Left ventricle myocardium inferior (tissue), 1 donor: ENCODE data around the gene SLC9B1. TPM values are rescaled to one million over a fixed set of nuclear protein-coding genes. Genes with fewer than 3 reads are reported as not detected.
A peak's percentile ranks its signal among the peaks of the same experiment; 100 is the strongest.
"Not testable (repeated sequence)": the region's sequence is repeated elsewhere in the genome, so short reads cannot be mapped to it uniquely, and the experiment has no call there.

ENCODE experiments used
- DNase-seq: peaks from one replicate; pipeline ENCODE4 v3.0.0-alpha.2; 2020
- H3K27ac ChIP-seq: fragments of 200-600 bp; replicated peaks from 2 replicates; pipeline ENCODE4 v1.8.0; 2021
- H3K27me3 ChIP-seq: fragments of 200-600 bp; 2 replicates; pipeline ENCODE4 v1.8.0; 2021; ENCODE audit warnings: low read depth
- H3K36me3 ChIP-seq: fragments of 200-600 bp; 2 replicates; pipeline ENCODE4 v1.8.0; 2021
- H3K4me1 ChIP-seq: fragments of 200-600 bp; 2 replicates; pipeline ENCODE4 v1.8.0; 2021
- H3K4me3 ChIP-seq: fragments of 200-600 bp; 2 replicates; pipeline ENCODE4 v1.8.0; 2021; ENCODE audit warnings: mild to moderate bottlenecking, moderate library complexity
- H3K9me3 ChIP-seq: fragments of 200-600 bp; replicated peaks from 2 replicates; pipeline ENCODE4 v1.8.0; 2021
- CTCF ChIP-seq: fragments of 200-600 bp; IDR thresholded peaks from 2 replicates; pipeline ENCODE4 v1.8.0; 2021; ENCODE audit warnings: antibody characterized with exemption, mild to moderate bottlenecking, borderline replicate concordance
- intact Hi-C: fragments of 100-400 bp; cut with micrococcal nuclease; formaldehyde crosslinking; loops from one replicate; pipeline ENCODE4 v1.11.0; 2022
- total RNA-seq: library from RNA; stranded (reverse); fragmentation: NEBNext Ultra II Directional; extraction: Animal tissue kit (Norgen Biotek cat#: 25700); gene quantifications from one replicate; pipeline ENCODE4 v1.2.1, GENCODE V29; 2021
- donor health status: DM: no; HTN: yes; CAD: no; lungs with severe emphysema.

SLC9B1 gene
- total RNA-seq, 1 donor from 2014 or later: 0.55 TPM

- peak overlapping the region; percentile 83 for H3K4me3 ChIP-seq
- H3K27me3 ChIP-seq: no peaks in the 10 kb centered on the region
- H3K9me3 ChIP-seq: no peaks in the 10 kb centered on the region
- intact Hi-C loops: no loop called here
- H3K27ac ChIP-seq: peak overlapping the region; percentile 97
- no peak for TF ChIP-seq CTCF
- DNase-seq: no peak
- H3K4me1 ChIP-seq: peaks cover 41% of the 10 kb centered on the region
- H3K36me3 ChIP-seq: peaks cover 3% of the 10 kb centered on the region
Observed at GRCh38 chr4:102869569-102870197, 149.8 kb downstream of the SLC9B1 start.

GRCh38 chr4:102868781-102869568 lies 150.5 kb downstream of the SLC9B1 start, which contains the start of gene CISD2:
Gene CISD2 (plus strand): TSS chr4:102868992. CDS start chr4:102869085, 93 bp downstream.
- Histone ChIP-seq H3K27ac (peak within 1 kb of the TSS; percentile 97), H3K4me3 (peak within 1 kb of the TSS; percentile 83), H3K27me3 (no peaks in the 10 kb centered on the region), H3K9me3 (no peaks in the 10 kb centered on the region), H3K36me3 (no peaks in the 10 kb centered on the region), H3K4me1 (peaks cover 41% of the 10 kb centered on the region)
- DNase-seq: peak; percentile 92
- intact Hi-C loops: no loop called here
- TF ChIP-seq CTCF: peak; percentile 17

- intact Hi-C loops: no loop called here
- Histone ChIP-seq H3K27me3 (no peaks in the 10 kb centered on the region), H3K36me3 (no peaks in the 10 kb centered on the region), H3K27ac (peak overlapping the region; percentile 97), H3K4me3 (peak overlapping the region; percentile 83), H3K9me3 (no peaks in the 10 kb centered on the region), H3K4me1 (peaks cover 41% of the 10 kb centered on the region)
- no peak for TF ChIP-seq CTCF
- peak; percentile 28 for DNase-seq
Observed at GRCh38 chr4:102868153-102868780, 151.2 kb downstream of the SLC9B1 start.

- no peaks in the 10 kb centered on the region for H3K36me3 ChIP-seq
- H3K27me3 ChIP-seq: no peaks in the 10 kb centered on the region
- DNase-seq: no peak
- peak overlapping the region; percentile 97 for H3K27ac ChIP-seq
- peaks cover 41% of the 10 kb centered on the region for H3K4me1 ChIP-seq
- TF ChIP-seq CTCF: no peak
- H3K4me3 ChIP-seq: peak overlapping the region; percentile 83
- no peaks in the 10 kb centered on the region for H3K9me3 ChIP-seq
- intact Hi-C loops: no loop called here
Observed at GRCh38 chr4:102867278-102868152, 152.0 kb downstream of the SLC9B1 start.

GRCh38 chr4:102865327-102865726 lies 154.2 kb downstream of the SLC9B1 start:
- intact Hi-C loops, H3K27me3 ChIP-seq, H3K36me3 ChIP-seq: not testable (repeated sequence)

More at GRCh38 chr4:102865327-102865726, 154.2 kb downstream of the SLC9B1 start:
- H3K4me3 ChIP-seq, DNase-seq, H3K27ac ChIP-seq, H3K9me3 ChIP-seq: not testable (repeated sequence)
- H3K4me1 ChIP-seq: peaks cover 29% of the 10 kb centered on the region
